Measurements from ENCODE around the gene TUBA3E.

- TF ChIP-seq YY1 (IDR thresholded peaks at IDR 0.05; ENCODE audit: insufficient read depth, insufficient read length) (no peak), ZNF274 (IDR thresholded peaks at IDR 0.05; ENCODE audit: low read depth, low read length) (no peak), SUZ12 (IDR thresholded peaks at IDR 0.05; ENCODE audit: extremely low read depth, insufficient read depth, insufficient read length) (no peak)
Observed at GRCh38 chr2:130231656-130232055, 33.4 kb upstream of the TUBA3E start.
